Naive thymus-derived CD8-positive, alpha-beta T cell (primary cell): ENCODE measurements around the gene CD302. TPM values are rescaled to one million over a fixed set of nuclear protein-coding genes. Genes with fewer than 3 reads are reported as not detected.

Experiments used
- polyA plus RNA-seq, 3 donors: library from polyadenylated mRNA; unstranded; fragments of 300-500 nt; fragmentation: Illumina TruSeq; gene quantifications; one replicate each; pipeline ENCODE4 v1.2.3, GENCODE V29; 2021
- total RNA-seq, 8 experiments: library from RNA in 2 of 8; stranded (reverse) in 2 of 8; gene quantifications; one replicate each; pipeline ENCODE4 v1.2.3 and lab custom pipeline; 2021 to 2026

Gene CD302
- total and polyA plus RNA-seq, 5 experiments from 2014 or later = 0.19 to 1.8 (median 0.82) TPM

Other genes starting within 250 kb of the CD302 start
- 10 to 100 TPM; 24.4 to 30.4 TPM for gene BAZ2B, start 181.7 kb downstream of the CD302 start, total RNA-seq
- gene BAZ2B, start 181.7 kb downstream of the CD302 start, polyA plus RNA-seq = 10 to 100 TPM in 2 of 3 donors, 1 to 10 TPM in 1; 6.3 to 14.7 (median 12.3) TPM
- gene MARCHF7, start 85.7 kb downstream of the CD302 start, total RNA-seq = 100 to 1,000 TPM; 145 to 156 TPM
- gene MARCHF7, start 85.7 kb downstream of the CD302 start, polyA plus RNA-seq = 100 to 1,000 TPM; 147 to 158 (median 157) TPM
- 10 to 100 TPM; 53.0 to 53.2 TPM for gene LY75, start 106.5 kb upstream of the CD302 start, total RNA-seq
- 10 to 100 TPM; 38.1 to 47.3 (median 43.0) TPM for gene LY75, start 106.5 kb upstream of the CD302 start, polyA plus RNA-seq